GM23338 (cell line): ENCODE results near the gene NLGN3. TPM values are rescaled to one million over a fixed set of nuclear protein-coding genes. Genes with fewer than 3 reads are reported as not detected.
A peak's percentile ranks its signal among the peaks of the same experiment; 100 is the strongest.

Experiments used
- ATAC-seq: fragments of 200-7000 bp; cut with Tn5 transposase; 3 replicates; pipeline ENCODE4 v1.9.1; 2020
- DNase-seq: peaks from one replicate; pipeline ENCODE4 v3.0.0-alpha.2; 2015; ENCODE audit warnings: low spot score
- H2AFZ ChIP-seq: fragments of 200-600 bp; sonication (generic); 2 replicates; pipeline ENCODE4 v1.8.0; 2016; ENCODE audit warnings: antibody characterized with exemption, mild to moderate bottlenecking, moderate library complexity
- H3F3A ChIP-seq: fragments of 200-600 bp; sonication (generic); replicated peaks from 2 replicates; pipeline ENCODE4 v1.8.0; 2017; ENCODE audit warnings: antibody characterized with exemption, mixed run types, low read depth
- H3K27ac ChIP-seq: fragments of 200-600 bp; sonication (generic); 2 replicates; pipeline ENCODE4 v1.6.1; 2016; ENCODE audit warnings: low read depth
- H3K27me3 ChIP-seq: fragments of 200-600 bp; sonication (generic); 2 replicates; pipeline ENCODE4 v1.8.0; 2016; ENCODE audit warnings: mild to moderate bottlenecking, mixed run types, moderate library complexity; ENCODE audit not compliant: insufficient read depth
- H3K36me3 ChIP-seq: fragments of 200-600 bp; sonication (generic); 2 replicates; pipeline ENCODE4 v1.8.0; 2016; ENCODE audit warnings: mild to moderate bottlenecking; ENCODE audit not compliant: insufficient read depth
- H3K4me1 ChIP-seq: fragments of 200-600 bp; sonication (generic); 2 replicates; pipeline ENCODE4 v1.8.0; 2016; ENCODE audit warnings: mild to moderate bottlenecking, moderate library complexity; ENCODE audit not compliant: insufficient read depth
- H3K4me2 ChIP-seq: fragments of 200-600 bp; sonication (generic); 2 replicates; pipeline ENCODE4 v1.7.1; 2017; ENCODE audit warnings: mixed run types
- H3K4me3 ChIP-seq: fragments of 200-600 bp; sonication (generic); 2 replicates; pipeline ENCODE4 v1.6.1; 2016; ENCODE audit warnings: mixed run types
- H3K79me2 ChIP-seq: fragments of 200-600 bp; sonication (generic); replicated peaks from 2 replicates; pipeline ENCODE4 v1.8.0; 2017; ENCODE audit warnings: mild to moderate bottlenecking; ENCODE audit not compliant: insufficient read depth
- H3K9me2 ChIP-seq: fragments of 200-600 bp; sonication (generic); 2 replicates; pipeline ENCODE4 v1.8.0; 2017; ENCODE audit not compliant: insufficient read depth
- H4K20me1 ChIP-seq: fragments of 200-600 bp; sonication (generic); replicated peaks from 2 replicates; pipeline ENCODE4 v1.8.0; 2017; ENCODE audit warnings: mild to moderate bottlenecking; ENCODE audit not compliant: insufficient read depth
- H3K27ac Mint-ChIP-seq: 2 replicates; pipeline ENCODE4 v1.8.0; 2020; ENCODE audit warnings: inconsistent platforms, mild to moderate bottlenecking, moderate library complexity, mixed read lengths
- H3K27me3 Mint-ChIP-seq: 3 replicates; pipeline ENCODE4 v1.8.0; 2022; ENCODE audit warnings: low read depth, mild to moderate bottlenecking, moderate library complexity, mixed read lengths, inconsistent platforms; ENCODE audit not compliant: insufficient read depth, poor library complexity
- H3K36me3 Mint-ChIP-seq: 3 replicates; pipeline ENCODE4 v1.8.0; 2021; ENCODE audit warnings: low read depth, mild to moderate bottlenecking, inconsistent platforms, moderate library complexity, mixed read lengths
- H3K4me1 Mint-ChIP-seq: 3 replicates; pipeline ENCODE4 v1.8.0; 2020; ENCODE audit warnings: mild to moderate bottlenecking, inconsistent platforms, mixed read lengths
- H3K4me3 Mint-ChIP-seq: 3 replicates; pipeline ENCODE4 v1.8.0; 2021; ENCODE audit warnings: moderate library complexity, mild to moderate bottlenecking, inconsistent platforms, mixed read lengths
- H3K9me3 Mint-ChIP-seq: 3 replicates; pipeline ENCODE4 v1.8.0; 2020; ENCODE audit warnings: moderate library complexity, mild to moderate bottlenecking, inconsistent platforms, mixed read lengths
- CREB1 ChIP-seq: fragments of 250-450 bp; sonication (Bioruptor Pico); IDR thresholded peaks from 2 replicates; pipeline ENCODE4 v1.5.0; 2020; ENCODE audit warnings: low read depth, mild to moderate bottlenecking, moderate library complexity
- EZH2 ChIP-seq: fragments of 200-600 bp; sonication (generic); IDR thresholded peaks from one replicate; pipeline ENCODE4 v1.8.0; 2017; ENCODE audit warnings: antibody characterized with exemption, mild to moderate bottlenecking, low read depth; ENCODE audit not compliant: unreplicated experiment
- EZH2phosphoT487 ChIP-seq: fragments of 200-600 bp; sonication (generic); IDR thresholded peaks from one replicate; pipeline ENCODE4 v1.8.1; 2018; ENCODE audit warnings: antibody characterized with exemption; ENCODE audit not compliant: unreplicated experiment
- JUNB ChIP-seq: IDR thresholded peaks from one replicate; pipeline ENCODE4 v1.6.1; 2016; ENCODE audit warnings: antibody characterized with exemption; ENCODE audit not compliant: unreplicated experiment
- NANOG ChIP-seq: IDR thresholded peaks from 2 replicates; pipeline ENCODE4 v1.6.1; 2016; ENCODE audit warnings: antibody characterized with exemption, borderline replicate concordance
- POLR2AphosphoS5 ChIP-seq: IDR thresholded peaks from 2 replicates; pipeline ENCODE4 v1.6.1; 2016; ENCODE audit warnings: antibody characterized with exemption, low read depth
- STAT1 ChIP-seq: IDR thresholded peaks from one replicate; pipeline ENCODE4 v1.6.1; 2016; ENCODE audit warnings: antibody characterized with exemption; ENCODE audit not compliant: unreplicated experiment
- ZNF114 ChIP-seq: fragments of 250-450 bp; sonication (Bioruptor Pico); IDR thresholded peaks from 2 replicates; pipeline ENCODE4 v1.5.0; 2020; ENCODE audit warnings: mild to moderate bottlenecking, moderate library complexity
- ZNF331 ChIP-seq: fragments of 250-450 bp; sonication (Bioruptor Pico); IDR thresholded peaks from 2 replicates; pipeline ENCODE4 v1.5.0; 2020; ENCODE audit warnings: low read depth, mild to moderate bottlenecking, moderate library complexity
- polyA plus RNA-seq: library from polyadenylated mRNA; unstranded; fragments of >200 nt; fragmentation: Nextera tagmentation; extraction: Ambion mirVana; gene quantifications from 2 replicates; pipeline ENCODE4 v1.2.1, GENCODE V29; 2016
- total RNA-seq: library from RNA; depleted of rRNA; stranded (reverse); fragments of >200 nt; shearing (Covaris generic); gene quantifications from 2 replicates; pipeline ENCODE4 v1.2.3, GENCODE V29; 2014
- TF ChIP-seq, protein P1 (sequence below), 2 experiments: fragments of 200-600 bp in 1 of 2; sonication (generic) in 1 of 2; conservative IDR thresholded peaks; 2 replicates each; pipeline versions ENCODE4 v1.5.1 to v1.6.1; 2016 to 2017; ENCODE audit warnings: antibody characterized with exemption in 2 of 2, low read depth in 2 of 2, mild to moderate bottlenecking in 2 of 2, moderate library complexity in 1 of 2
- TF ChIP-seq, protein P2 (sequence below): IDR thresholded peaks from 2 replicates; pipeline ENCODE4 v1.6.1; 2016; ENCODE audit warnings: antibody characterized with exemption
- TF ChIP-seq, protein P3 (sequence below): fragments of 250-450 bp; sonication (Bioruptor Pico); IDR thresholded peaks from 2 replicates; pipeline ENCODE4 v1.5.0; 2020; ENCODE audit warnings: mild to moderate bottlenecking, moderate library complexity
- TF ChIP-seq, protein P4 (sequence below): IDR thresholded peaks from one replicate; pipeline ENCODE4 v1.6.1; 2018; ENCODE audit warnings: antibody characterized with exemption; ENCODE audit not compliant: unreplicated experiment

The NLGN3 gene
- total and polyA plus RNA-seq, 2 experiments from 2014 or later: 4.5 to 17.2 TPM

DNA sequence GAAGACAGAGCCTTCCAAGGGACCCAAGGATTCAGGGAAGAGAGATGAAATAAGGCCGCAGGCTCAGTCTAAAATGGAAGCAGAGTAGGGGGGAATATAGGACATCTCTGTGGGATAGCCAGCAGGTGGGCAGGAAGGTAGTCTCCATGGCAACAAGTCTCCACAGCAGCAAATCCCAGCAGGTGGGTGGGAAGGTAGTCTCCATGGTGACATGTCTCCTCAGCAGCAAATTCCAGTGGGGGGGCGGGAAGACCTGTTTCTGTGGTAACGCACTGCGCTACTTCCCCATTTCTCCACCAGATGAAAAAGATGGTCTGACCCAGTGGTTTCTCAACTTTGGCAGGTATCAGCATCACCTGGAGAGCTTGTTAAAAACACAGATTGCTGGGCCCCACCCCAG, 18.3 kb downstream of the NLGN3 start:
- no peaks in the 10 kb centered on the region for H3K79me2 ChIP-seq
- TF ChIP-seq, protein P1, sequence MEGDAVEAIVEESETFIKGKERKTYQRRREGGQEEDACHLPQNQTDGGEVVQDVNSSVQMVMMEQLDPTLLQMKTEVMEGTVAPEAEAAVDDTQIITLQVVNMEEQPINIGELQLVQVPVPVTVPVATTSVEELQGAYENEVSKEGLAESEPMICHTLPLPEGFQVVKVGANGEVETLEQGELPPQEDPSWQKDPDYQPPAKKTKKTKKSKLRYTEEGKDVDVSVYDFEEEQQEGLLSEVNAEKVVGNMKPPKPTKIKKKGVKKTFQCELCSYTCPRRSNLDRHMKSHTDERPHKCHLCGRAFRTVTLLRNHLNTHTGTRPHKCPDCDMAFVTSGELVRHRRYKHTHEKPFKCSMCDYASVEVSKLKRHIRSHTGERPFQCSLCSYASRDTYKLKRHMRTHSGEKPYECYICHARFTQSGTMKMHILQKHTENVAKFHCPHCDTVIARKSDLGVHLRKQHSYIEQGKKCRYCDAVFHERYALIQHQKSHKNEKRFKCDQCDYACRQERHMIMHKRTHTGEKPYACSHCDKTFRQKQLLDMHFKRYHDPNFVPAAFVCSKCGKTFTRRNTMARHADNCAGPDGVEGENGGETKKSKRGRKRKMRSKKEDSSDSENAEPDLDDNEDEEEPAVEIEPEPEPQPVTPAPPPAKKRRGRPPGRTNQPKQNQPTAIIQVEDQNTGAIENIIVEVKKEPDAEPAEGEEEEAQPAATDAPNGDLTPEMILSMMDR (conservative IDR thresholded peaks at IDR 0.05; ENCODE audit: low read depth in 2 of 2): no peak
- TF ChIP-seq ZNF331 (CRISPR knock-in tag): no peak
- TF ChIP-seq JUNB: no peak
- TF ChIP-seq, protein P2, sequence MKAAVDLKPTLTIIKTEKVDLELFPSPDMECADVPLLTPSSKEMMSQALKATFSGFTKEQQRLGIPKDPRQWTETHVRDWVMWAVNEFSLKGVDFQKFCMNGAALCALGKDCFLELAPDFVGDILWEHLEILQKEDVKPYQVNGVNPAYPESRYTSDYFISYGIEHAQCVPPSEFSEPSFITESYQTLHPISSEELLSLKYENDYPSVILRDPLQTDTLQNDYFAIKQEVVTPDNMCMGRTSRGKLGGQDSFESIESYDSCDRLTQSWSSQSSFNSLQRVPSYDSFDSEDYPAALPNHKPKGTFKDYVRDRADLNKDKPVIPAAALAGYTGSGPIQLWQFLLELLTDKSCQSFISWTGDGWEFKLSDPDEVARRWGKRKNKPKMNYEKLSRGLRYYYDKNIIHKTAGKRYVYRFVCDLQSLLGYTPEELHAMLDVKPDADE: no peak
- no peak for TF ChIP-seq CREB1 (CRISPR knock-in tag)
- TF ChIP-seq, protein P3, sequence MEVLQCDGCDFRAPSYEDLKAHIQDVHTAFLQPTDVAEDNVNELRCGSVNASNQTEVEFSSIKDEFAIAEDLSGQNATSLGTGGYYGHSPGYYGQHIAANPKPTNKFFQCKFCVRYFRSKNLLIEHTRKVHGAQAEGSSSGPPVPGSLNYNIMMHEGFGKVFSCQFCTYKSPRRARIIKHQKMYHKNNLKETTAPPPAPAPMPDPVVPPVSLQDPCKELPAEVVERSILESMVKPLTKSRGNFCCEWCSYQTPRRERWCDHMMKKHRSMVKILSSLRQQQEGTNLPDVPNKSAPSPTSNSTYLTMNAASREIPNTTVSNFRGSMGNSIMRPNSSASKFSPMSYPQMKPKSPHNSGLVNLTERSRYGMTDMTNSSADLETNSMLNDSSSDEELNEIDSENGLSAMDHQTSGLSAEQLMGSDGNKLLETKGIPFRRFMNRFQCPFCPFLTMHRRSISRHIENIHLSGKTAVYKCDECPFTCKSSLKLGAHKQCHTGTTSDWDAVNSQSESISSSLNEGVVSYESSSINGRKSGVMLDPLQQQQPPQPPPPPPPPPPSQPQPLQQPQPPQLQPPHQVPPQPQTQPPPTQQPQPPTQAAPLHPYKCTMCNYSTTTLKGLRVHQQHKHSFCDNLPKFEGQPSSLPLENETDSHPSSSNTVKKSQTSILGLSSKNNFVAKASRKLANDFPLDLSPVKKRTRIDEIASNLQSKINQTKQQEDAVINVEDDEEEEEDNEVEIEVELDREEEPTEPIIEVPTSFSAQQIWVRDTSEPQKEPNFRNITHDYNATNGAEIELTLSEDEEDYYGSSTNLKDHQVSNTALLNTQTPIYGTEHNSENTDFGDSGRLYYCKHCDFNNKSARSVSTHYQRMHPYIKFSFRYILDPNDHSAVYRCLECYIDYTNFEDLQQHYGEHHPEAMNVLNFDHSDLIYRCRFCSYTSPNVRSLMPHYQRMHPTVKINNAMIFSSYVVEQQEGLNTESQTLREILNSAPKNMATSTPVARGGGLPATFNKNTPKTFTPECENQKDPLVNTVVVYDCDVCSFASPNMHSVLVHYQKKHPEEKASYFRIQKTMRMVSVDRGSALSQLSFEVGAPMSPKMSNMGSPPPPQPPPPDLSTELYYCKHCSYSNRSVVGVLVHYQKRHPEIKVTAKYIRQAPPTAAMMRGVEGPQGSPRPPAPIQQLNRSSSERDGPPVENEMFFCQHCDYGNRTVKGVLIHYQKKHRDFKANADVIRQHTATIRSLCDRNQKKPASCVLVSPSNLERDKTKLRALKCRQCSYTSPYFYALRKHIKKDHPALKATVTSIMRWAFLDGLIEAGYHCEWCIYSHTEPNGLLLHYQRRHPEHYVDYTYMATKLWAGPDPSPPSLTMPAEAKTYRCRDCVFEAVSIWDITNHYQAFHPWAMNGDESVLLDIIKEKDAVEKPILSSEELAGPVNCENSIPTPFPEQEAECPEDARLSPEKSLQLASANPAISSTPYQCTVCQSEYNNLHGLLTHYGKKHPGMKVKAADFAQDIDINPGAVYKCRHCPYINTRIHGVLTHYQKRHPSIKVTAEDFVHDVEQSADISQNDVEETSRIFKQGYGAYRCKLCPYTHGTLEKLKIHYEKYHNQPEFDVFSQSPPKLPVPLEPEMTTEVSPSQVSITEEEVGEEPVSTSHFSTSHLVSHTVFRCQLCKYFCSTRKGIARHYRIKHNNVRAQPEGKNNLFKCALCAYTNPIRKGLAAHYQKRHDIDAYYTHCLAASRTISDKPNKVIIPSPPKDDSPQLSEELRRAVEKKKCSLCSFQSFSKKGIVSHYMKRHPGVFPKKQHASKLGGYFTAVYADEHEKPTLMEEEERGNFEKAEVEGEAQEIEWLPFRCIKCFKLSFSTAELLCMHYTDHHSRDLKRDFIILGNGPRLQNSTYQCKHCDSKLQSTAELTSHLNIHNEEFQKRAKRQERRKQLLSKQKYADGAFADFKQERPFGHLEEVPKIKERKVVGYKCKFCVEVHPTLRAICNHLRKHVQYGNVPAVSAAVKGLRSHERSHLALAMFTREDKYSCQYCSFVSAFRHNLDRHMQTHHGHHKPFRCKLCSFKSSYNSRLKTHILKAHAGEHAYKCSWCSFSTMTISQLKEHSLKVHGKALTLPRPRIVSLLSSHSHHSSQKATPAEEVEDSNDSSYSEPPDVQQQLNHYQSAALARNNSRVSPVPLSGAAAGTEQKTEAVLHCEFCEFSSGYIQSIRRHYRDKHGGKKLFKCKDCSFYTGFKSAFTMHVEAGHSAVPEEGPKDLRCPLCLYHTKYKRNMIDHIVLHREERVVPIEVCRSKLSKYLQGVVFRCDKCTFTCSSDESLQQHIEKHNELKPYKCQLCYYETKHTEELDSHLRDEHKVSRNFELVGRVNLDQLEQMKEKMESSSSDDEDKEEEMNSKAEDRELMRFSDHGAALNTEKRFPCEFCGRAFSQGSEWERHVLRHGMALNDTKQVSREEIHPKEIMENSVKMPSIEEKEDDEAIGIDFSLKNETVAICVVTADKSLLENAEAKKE (CRISPR knock-in tag): no peak
- TF ChIP-seq POLR2AphosphoS5: no peak
- TF ChIP-seq EZH2: no peak
- TF ChIP-seq, protein P4, sequence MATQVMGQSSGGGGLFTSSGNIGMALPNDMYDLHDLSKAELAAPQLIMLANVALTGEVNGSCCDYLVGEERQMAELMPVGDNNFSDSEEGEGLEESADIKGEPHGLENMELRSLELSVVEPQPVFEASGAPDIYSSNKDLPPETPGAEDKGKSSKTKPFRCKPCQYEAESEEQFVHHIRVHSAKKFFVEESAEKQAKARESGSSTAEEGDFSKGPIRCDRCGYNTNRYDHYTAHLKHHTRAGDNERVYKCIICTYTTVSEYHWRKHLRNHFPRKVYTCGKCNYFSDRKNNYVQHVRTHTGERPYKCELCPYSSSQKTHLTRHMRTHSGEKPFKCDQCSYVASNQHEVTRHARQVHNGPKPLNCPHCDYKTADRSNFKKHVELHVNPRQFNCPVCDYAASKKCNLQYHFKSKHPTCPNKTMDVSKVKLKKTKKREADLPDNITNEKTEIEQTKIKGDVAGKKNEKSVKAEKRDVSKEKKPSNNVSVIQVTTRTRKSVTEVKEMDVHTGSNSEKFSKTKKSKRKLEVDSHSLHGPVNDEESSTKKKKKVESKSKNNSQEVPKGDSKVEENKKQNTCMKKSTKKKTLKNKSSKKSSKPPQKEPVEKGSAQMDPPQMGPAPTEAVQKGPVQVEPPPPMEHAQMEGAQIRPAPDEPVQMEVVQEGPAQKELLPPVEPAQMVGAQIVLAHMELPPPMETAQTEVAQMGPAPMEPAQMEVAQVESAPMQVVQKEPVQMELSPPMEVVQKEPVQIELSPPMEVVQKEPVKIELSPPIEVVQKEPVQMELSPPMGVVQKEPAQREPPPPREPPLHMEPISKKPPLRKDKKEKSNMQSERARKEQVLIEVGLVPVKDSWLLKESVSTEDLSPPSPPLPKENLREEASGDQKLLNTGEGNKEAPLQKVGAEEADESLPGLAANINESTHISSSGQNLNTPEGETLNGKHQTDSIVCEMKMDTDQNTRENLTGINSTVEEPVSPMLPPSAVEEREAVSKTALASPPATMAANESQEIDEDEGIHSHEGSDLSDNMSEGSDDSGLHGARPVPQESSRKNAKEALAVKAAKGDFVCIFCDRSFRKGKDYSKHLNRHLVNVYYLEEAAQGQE: no peak
- no peak for TF ChIP-seq NANOG
- TF ChIP-seq EZH2phosphoT487: no peak
- no peak for TF ChIP-seq ZNF114 (CRISPR knock-in tag)
- TF ChIP-seq STAT1: no peak
- H3K36me3 ChIP-seq: no peaks in the 10 kb centered on the region
- Mint-ChIP-seq H3K4me3 (no peak overlapping the region), H3K27ac (no peak overlapping the region), H3K9me3 (no peaks in the 10 kb centered on the region), H3K27me3 (peaks cover 2% of the 10 kb centered on the region), H3K4me1 (peaks cover 11% of the 10 kb centered on the region; the same call in 2 of the 3 replicates), H3K36me3 (peaks cover 7% of the 10 kb centered on the region; the same call in 1 of the 3 replicates)
- H2AFZ ChIP-seq: no peak overlapping the region
- no peaks in the 10 kb centered on the region for H3K9me2 ChIP-seq
- H3K4me2 ChIP-seq: no peak overlapping the region
- 0 out of 2 replicates have a peak overlapping the region, but pooled peaks have one; percentile 55 for H3K27ac ChIP-seq
- H3F3A ChIP-seq: no peaks in the 10 kb centered on the region
- no peak overlapping the region for H3K4me3 ChIP-seq
- no peaks in the 10 kb centered on the region for H4K20me1 ChIP-seq
- H3K27me3 ChIP-seq: no peaks in the 10 kb centered on the region
- ATAC-seq (peak; percentile 52; the same call in 2 of the 3 replicates), DNase-seq (peak; percentile 77)
- H3K4me1 ChIP-seq: no peaks in the 10 kb centered on the region
